Activated CD4-positive, alpha-beta T cell treated with anti-CD3 and anti-CD28 coated beads, Interleukin-2, amount 10 ng/mL, durations not matched to agents 24 days and 14 days (primary cell): ENCODE data around the gene TUBG1. TPM values are rescaled to one million over a fixed set of nuclear protein-coding genes. Genes with fewer than 3 reads are reported as not detected.
"Not testable (repeated sequence)": the region's sequence is repeated elsewhere in the genome, so short reads cannot be mapped to it uniquely, and the experiment has no call there.

ENCODE experiments used
- DNase-seq: peaks from one replicate; pipeline ENCODE4 v3.0.0; 2022
- H3K27ac Mint-ChIP-seq: one replicate; pipeline ENCODE4 v1.8.0; 2022; ENCODE audit warnings: mild to moderate bottlenecking, mixed read lengths
- H3K27me3 Mint-ChIP-seq: one replicate; pipeline ENCODE4 v1.8.0; 2022; ENCODE audit warnings: mixed read lengths
- H3K36me3 Mint-ChIP-seq: one replicate; pipeline ENCODE4 v1.8.0; 2022; ENCODE audit warnings: low read depth, mild to moderate bottlenecking, mixed read lengths
- H3K4me1 Mint-ChIP-seq: one replicate; pipeline ENCODE4 v1.8.0; 2021; ENCODE audit warnings: mixed read lengths
- H3K4me3 Mint-ChIP-seq: one replicate; pipeline ENCODE4 v1.8.0; 2022; ENCODE audit warnings: mild to moderate bottlenecking, moderate library complexity, mixed read lengths
- H3K9me3 Mint-ChIP-seq: one replicate; pipeline ENCODE4 v1.8.0; 2021; ENCODE audit warnings: mixed read lengths
- intact Hi-C: fragments of 100-400 bp; cut with micrococcal nuclease; formaldehyde crosslinking; loops from one replicate; pipeline ENCODE4 v1.15.1; 2023
- total RNA-seq: library from RNA; stranded (reverse); gene quantifications from 2 replicates; pipeline ENCODE4 v1.2.3, GENCODE V29; 2022

The TUBG1 gene
- total RNA-seq, 1 donor from 2014 or later = 99.9 TPM

DNA sequence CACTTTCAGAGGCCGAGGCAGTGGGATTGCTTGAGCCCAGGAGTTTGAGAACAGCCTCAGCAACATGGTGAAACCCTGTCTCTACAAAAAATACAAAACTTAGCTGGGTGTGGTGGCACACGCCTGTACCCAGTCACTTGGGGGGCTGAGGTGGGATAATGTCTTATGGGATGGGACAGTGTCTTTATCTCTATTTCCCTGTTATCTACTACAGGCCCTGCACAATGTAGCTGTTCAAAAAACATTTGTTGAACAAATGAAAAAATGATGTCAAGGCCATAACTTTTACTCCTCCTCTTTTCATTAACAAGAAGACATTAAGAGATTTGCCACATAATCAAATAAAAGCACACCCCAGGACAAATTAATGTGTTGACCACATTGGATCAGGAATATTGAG, 13.8 kb downstream of the TUBG1 start:
- intact Hi-C loops = no loop called here
- Mint-ChIP-seq H3K27ac (no peak overlapping the region), H3K27me3 (no peaks in the 10 kb centered on the region), H3K4me3 (no peak overlapping the region), H3K9me3 (no peaks in the 10 kb centered on the region), H3K4me1 (peaks cover 8% of the 10 kb centered on the region), H3K36me3 (no peaks in the 10 kb centered on the region)
- DNase-seq = no peak

- no peak for DNase-seq
- Mint-ChIP-seq H3K4me3 (no peak overlapping the region), H3K27ac (no peak overlapping the region), H3K4me1 (peaks cover 1% of the 10 kb centered on the region), H3K27me3 (no peaks in the 10 kb centered on the region), H3K9me3 (no peaks in the 10 kb centered on the region), H3K36me3 (no peaks in the 10 kb centered on the region)
- intact Hi-C loops = no loop called here
These were observed 14.5 kb downstream of the TUBG1 start for GRCh38 chr17:42623732-42624596.

- H3K9me3 Mint-ChIP-seq, H3K36me3 Mint-ChIP-seq, H3K27me3 Mint-ChIP-seq, H3K4me3 Mint-ChIP-seq, H3K4me1 Mint-ChIP-seq, DNase-seq, intact Hi-C loops: not testable (repeated sequence)
- H3K27ac Mint-ChIP-seq = peak overlapping the region; percentile 25
These were observed 17.7 kb downstream of the TUBG1 start for GRCh38 chr17:42627032-42627764.

- H3K9me3 Mint-ChIP-seq = no peaks in the 10 kb centered on the region
- no peak for DNase-seq
- no peaks in the 10 kb centered on the region for H3K4me1 Mint-ChIP-seq
- H3K4me3 Mint-ChIP-seq = no peak overlapping the region
- no peaks in the 10 kb centered on the region for H3K36me3 Mint-ChIP-seq
- intact Hi-C loops = no loop called here
- H3K27ac Mint-ChIP-seq = no peak overlapping the region
- H3K27me3 Mint-ChIP-seq = no peaks in the 10 kb centered on the region
These were observed 20.0 kb downstream of the TUBG1 start for GRCh38 chr17:42629411-42630009.

GRCh38 chr17:42632949-42633444, 23.5 kb downstream of the TUBG1 start:
- Mint-ChIP-seq H3K36me3 (no peaks in the 10 kb centered on the region), H3K27me3 (peaks cover 1% of the 10 kb centered on the region), H3K9me3 (no peaks in the 10 kb centered on the region), H3K27ac (no peak overlapping the region), H3K4me3 (no peak overlapping the region), H3K4me1 (no peaks in the 10 kb centered on the region)
- intact Hi-C loops = no loop called here
- DNase-seq = no peak

- Mint-ChIP-seq H3K27me3 (peaks cover 14% of the 10 kb centered on the region), H3K4me3 (no peak overlapping the region), H3K4me1 (no peaks in the 10 kb centered on the region), H3K9me3 (no peaks in the 10 kb centered on the region), H3K27ac (no peak overlapping the region), H3K36me3 (no peaks in the 10 kb centered on the region)
- no peak for DNase-seq
- intact Hi-C loops = no loop called here
These were observed 30.1 kb downstream of the TUBG1 start for GRCh38 chr17:42639525-42640113.

GRCh38 chr17:42640121-42640520, 30.6 kb downstream of the TUBG1 start:
- Mint-ChIP-seq H3K27ac (no peak overlapping the region), H3K9me3 (no peaks in the 10 kb centered on the region), H3K4me3 (no peak overlapping the region), H3K36me3 (no peaks in the 10 kb centered on the region), H3K27me3 (peaks cover 14% of the 10 kb centered on the region), H3K4me1 (no peaks in the 10 kb centered on the region)
- intact Hi-C loops = no loop called here
- DNase-seq = no peak

DNA sequence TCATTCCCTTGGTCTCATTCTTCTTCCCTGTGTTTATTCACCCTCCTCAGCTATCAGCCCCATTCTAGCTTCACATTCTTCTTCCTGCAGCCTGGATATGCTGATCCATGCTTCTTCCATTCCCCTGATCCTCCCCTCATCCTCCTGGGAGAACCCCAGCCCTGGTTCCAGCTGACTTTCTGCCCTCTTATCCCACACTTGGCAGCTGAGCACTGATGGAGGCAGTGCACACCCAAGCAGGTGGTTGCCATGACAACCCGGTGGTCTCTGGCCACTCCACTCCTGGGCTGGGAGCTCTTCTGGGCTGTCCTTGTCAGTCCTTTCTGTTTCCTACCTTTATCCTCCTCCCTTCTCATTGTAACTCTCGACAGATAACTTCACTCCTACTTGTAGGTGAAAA, 32.9 kb downstream of the TUBG1 start:
- no peak for DNase-seq
- H3K9me3 Mint-ChIP-seq = no peaks in the 10 kb centered on the region
- H3K27ac Mint-ChIP-seq = no peak overlapping the region
- H3K36me3 Mint-ChIP-seq = no peaks in the 10 kb centered on the region
- no peak overlapping the region for H3K4me3 Mint-ChIP-seq
- peaks cover 18% of the 10 kb centered on the region for H3K27me3 Mint-ChIP-seq
- intact Hi-C loops = no loop called here
- H3K4me1 Mint-ChIP-seq = no peaks in the 10 kb centered on the region

DNA sequence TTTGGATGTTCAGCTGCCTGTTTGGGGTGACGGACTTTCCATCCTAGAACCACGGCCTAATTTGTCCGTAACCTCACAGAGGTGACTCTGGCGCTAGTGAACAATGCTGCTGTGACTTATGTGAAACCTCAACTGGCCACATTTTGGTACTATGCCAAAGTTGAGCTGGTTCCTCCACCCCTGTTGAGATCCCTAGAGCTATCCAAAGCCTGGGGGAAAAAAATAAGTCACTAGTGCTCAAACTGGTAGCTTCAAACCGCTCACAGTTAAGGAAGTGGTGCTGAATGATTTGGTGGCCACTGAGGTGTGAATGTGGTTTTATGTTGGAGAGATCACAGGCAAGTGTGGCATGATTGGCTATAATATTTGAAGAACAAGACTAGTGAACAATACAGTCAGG, 38.3 kb downstream of the TUBG1 start:
- H3K4me3 Mint-ChIP-seq = no peak overlapping the region
- H3K4me1 Mint-ChIP-seq = no peaks in the 10 kb centered on the region
- H3K27ac Mint-ChIP-seq = no peak overlapping the region
- DNase-seq = no peak
- no peaks in the 10 kb centered on the region for H3K9me3 Mint-ChIP-seq
- intact Hi-C loops = no loop called here
- H3K27me3 Mint-ChIP-seq = peaks cover 10% of the 10 kb centered on the region
- no peaks in the 10 kb centered on the region for H3K36me3 Mint-ChIP-seq

- intact Hi-C loops = no loop called here
- Mint-ChIP-seq H3K4me3 (no peak overlapping the region), H3K4me1 (peaks cover 12% of the 10 kb centered on the region), H3K27ac (no peak overlapping the region), H3K27me3 (peaks cover 18% of the 10 kb centered on the region), H3K9me3 (no peaks in the 10 kb centered on the region), H3K36me3 (no peaks in the 10 kb centered on the region)
- DNase-seq = no peak
These were observed 41.9 kb downstream of the TUBG1 start for GRCh38 chr17:42651392-42651791.

GRCh38 chr17:42653179-42654124, 44.0 kb downstream of the TUBG1 start:
- intact Hi-C loops = no loop called here
- peaks cover 7% of the 10 kb centered on the region for H3K9me3 Mint-ChIP-seq
- H3K36me3 Mint-ChIP-seq = no peaks in the 10 kb centered on the region
- no peak for DNase-seq
- H3K4me1 Mint-ChIP-seq = peaks cover 16% of the 10 kb centered on the region
- H3K27me3 Mint-ChIP-seq = peaks cover 14% of the 10 kb centered on the region
- H3K4me3 Mint-ChIP-seq = peak overlapping the region; percentile 19
- H3K27ac Mint-ChIP-seq = no peak overlapping the region

DNA sequence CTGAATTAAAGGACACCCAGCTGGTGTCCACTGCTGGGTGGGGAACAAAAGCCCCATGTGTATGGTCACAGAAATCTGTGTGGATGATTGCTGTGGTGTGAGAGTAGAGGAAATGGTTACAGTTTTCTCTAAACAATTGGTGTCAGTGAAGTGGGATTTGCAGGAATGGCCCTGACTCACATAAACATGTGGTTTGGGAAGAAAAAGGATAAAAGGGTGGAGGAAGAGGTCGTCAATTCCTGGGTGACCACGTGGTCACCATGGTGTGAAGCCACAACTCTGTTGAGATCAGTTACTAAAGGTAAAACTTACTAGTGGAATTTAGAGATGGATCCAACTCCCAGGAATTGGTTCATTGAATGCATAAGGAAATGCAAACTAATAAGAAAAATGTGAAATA, 46.0 kb downstream of the TUBG1 start:
- H3K27ac Mint-ChIP-seq = no peak overlapping the region
- H3K36me3 Mint-ChIP-seq = peaks cover 2% of the 10 kb centered on the region
- DNase-seq = no peak
- H3K4me1 Mint-ChIP-seq = peaks cover 27% of the 10 kb centered on the region
- H3K27me3 Mint-ChIP-seq = peaks cover 17% of the 10 kb centered on the region
- H3K4me3 Mint-ChIP-seq = no peak overlapping the region
- intact Hi-C loops = loop anchor here (5.0 kb wide), 1 partner anchor 78 kb away; the partner anchor contains the start of gene PSMC3IP
- peaks cover 8% of the 10 kb centered on the region for H3K9me3 Mint-ChIP-seq
